Neural cell (in vitro differentiated cells): ENCODE results near the gene PLCXD3. TPM values are rescaled to one million over a fixed set of nuclear protein-coding genes. Genes with fewer than 3 reads are reported as not detected.

ENCODE experiments used
- H2AFZ ChIP-seq: fragments of 200-600, 300-800 bp; sonication (generic), shearing (Covaris generic); 2 replicates; pipeline ENCODE4 v1.6.0; 2014; ENCODE audit warnings: low read depth, mild to moderate bottlenecking, antibody characterized with exemption, low read length, moderate library complexity
- H3F3A ChIP-seq: fragments of 200-600 bp; shearing (Covaris generic); 2 replicates; pipeline ENCODE4 v1.6.1; 2016; ENCODE audit warnings: mild to moderate bottlenecking, moderate library complexity, mixed read lengths, antibody characterized with exemption, low read length; ENCODE audit not compliant: insufficient read depth, poor library complexity, severe bottlenecking
- H3K27ac ChIP-seq: fragments of 200-600, 300-800 bp; sonication (generic), shearing (Covaris generic); 2 replicates; pipeline ENCODE4 v1.5.1; 2014; ENCODE audit warnings: mild to moderate bottlenecking, low read length, moderate library complexity
- H3K27me3 ChIP-seq: fragments of 300-800, 200-600 bp; sonication (generic), shearing (Covaris generic); 2 replicates; pipeline ENCODE4 v1.6.0; 2014; ENCODE audit warnings: mild to moderate bottlenecking, low read depth, low read length, moderate library complexity; ENCODE audit not compliant: insufficient read depth
- H3K36me3 ChIP-seq: fragments of 300-800, 200-600 bp; sonication (generic), shearing (Covaris generic); 2 replicates; pipeline ENCODE4 v1.5.1; 2014; ENCODE audit warnings: mild to moderate bottlenecking, antibody characterized with exemption, low read length, moderate library complexity; ENCODE audit not compliant: insufficient read depth
- H3K4me2 ChIP-seq: fragments of 300-800, 200-600 bp; sonication (generic), shearing (Covaris generic); 2 replicates; pipeline ENCODE4 v1.6.0; 2014; ENCODE audit warnings: mild to moderate bottlenecking, low read length
- H3K4me3 ChIP-seq: fragments of 300-800, 200-600 bp; sonication (generic), shearing (Covaris generic); 2 replicates; pipeline ENCODE4 v1.5.1; 2014; ENCODE audit warnings: mild to moderate bottlenecking, low read length, moderate library complexity
- H3K79me2 ChIP-seq: fragments of 200-600 bp; shearing (Covaris generic); replicated peaks from 2 replicates; pipeline ENCODE4 v1.6.0; 2014; ENCODE audit warnings: mild to moderate bottlenecking, low read length, moderate library complexity; ENCODE audit not compliant: insufficient read depth
- H3K9ac ChIP-seq: fragments of 300-800, 200-600 bp; sonication (generic), shearing (Covaris generic); 2 replicates; pipeline ENCODE4 v1.6.1; 2016; ENCODE audit warnings: mild to moderate bottlenecking, low read length, mixed read lengths
- H3K9me2 ChIP-seq: fragments of 200-600 bp; shearing (Covaris generic); 2 replicates; pipeline ENCODE4 v1.6.1; 2016; ENCODE audit warnings: mild to moderate bottlenecking, low read length, mixed read lengths; ENCODE audit not compliant: insufficient read depth
- H3K9me3 ChIP-seq: fragments of 200-600, 300-800 bp; sonication (generic), shearing (Covaris generic); 2 replicates; pipeline ENCODE4 v1.6.1; 2016; ENCODE audit warnings: mild to moderate bottlenecking, mixed run types, low read length, moderate library complexity, mixed read lengths
- H4K20me1 ChIP-seq: fragments of 200-600 bp; shearing (Covaris generic); 2 replicates; pipeline ENCODE4 v1.6.1; 2016; ENCODE audit warnings: mild to moderate bottlenecking, mixed run types; ENCODE audit not compliant: insufficient read depth
- CTCF ChIP-seq: fragments of 450-650 bp; IDR thresholded peaks from 2 replicates; pipeline ENCODE4 v1.5.1; 2014; ENCODE audit warnings: antibody characterized with exemption, mild to moderate bottlenecking, moderate library complexity; ENCODE audit not compliant: poor library complexity, severe bottlenecking
- EP300 ChIP-seq: fragments of 450-650 bp; conservative IDR thresholded peaks from 2 replicates; pipeline ENCODE4 v1.6.1; 2014; ENCODE audit warnings: antibody characterized with exemption, mild to moderate bottlenecking, moderate library complexity; ENCODE audit not compliant: poor library complexity, severe bottlenecking
- EZH2 ChIP-seq: fragments of 200-600, 300-800 bp; shearing (Covaris generic), sonication (generic); IDR thresholded peaks from 2 replicates; pipeline ENCODE4 v1.6.1; 2014; ENCODE audit warnings: antibody characterized with exemption, low read length, borderline replicate concordance, mild to moderate bottlenecking; ENCODE audit not compliant: insufficient read depth, poor library complexity, severe bottlenecking
- MXI1 ChIP-seq: fragments of 450-650 bp; conservative IDR thresholded peaks from 2 replicates; pipeline ENCODE4 v1.6.1; 2014; ENCODE audit warnings: antibody characterized with exemption, mild to moderate bottlenecking; ENCODE audit not compliant: poor library complexity, severe bottlenecking
- POLR2AphosphoS5 ChIP-seq: IDR thresholded peaks from 2 replicates; pipeline ENCODE4 v1.6.1; 2012
- RAD21 ChIP-seq: fragments of 450-650 bp; conservative IDR thresholded peaks from 2 replicates; pipeline ENCODE4 v1.6.1; 2014; ENCODE audit warnings: antibody characterized with exemption, mild to moderate bottlenecking, moderate library complexity
- REST ChIP-seq: IDR thresholded peaks from 2 replicates; pipeline ENCODE4 v1.6.1; 2012; ENCODE audit warnings: borderline replicate concordance
- SMC3 ChIP-seq: fragments of 450-650 bp; conservative IDR thresholded peaks from 2 replicates; pipeline ENCODE4 v1.6.1; 2014; ENCODE audit warnings: antibody characterized with exemption, mild to moderate bottlenecking, moderate library complexity; ENCODE audit not compliant: poor library complexity
- TAF1 ChIP-seq: IDR thresholded peaks from 2 replicates; pipeline ENCODE4 v1.6.1; 2012; ENCODE audit warnings: low read depth
- polyA plus RNA-seq: library from polyadenylated mRNA; depleted of rRNA; stranded (reverse); fragments of >200 nt; gene quantifications from 2 replicates; pipeline ENCODE4 v1.2.3, GENCODE V29; 2014

Gene PLCXD3
- polyA plus RNA-seq, 1 donor from 2014 or later: 6.6 TPM

DNA sequence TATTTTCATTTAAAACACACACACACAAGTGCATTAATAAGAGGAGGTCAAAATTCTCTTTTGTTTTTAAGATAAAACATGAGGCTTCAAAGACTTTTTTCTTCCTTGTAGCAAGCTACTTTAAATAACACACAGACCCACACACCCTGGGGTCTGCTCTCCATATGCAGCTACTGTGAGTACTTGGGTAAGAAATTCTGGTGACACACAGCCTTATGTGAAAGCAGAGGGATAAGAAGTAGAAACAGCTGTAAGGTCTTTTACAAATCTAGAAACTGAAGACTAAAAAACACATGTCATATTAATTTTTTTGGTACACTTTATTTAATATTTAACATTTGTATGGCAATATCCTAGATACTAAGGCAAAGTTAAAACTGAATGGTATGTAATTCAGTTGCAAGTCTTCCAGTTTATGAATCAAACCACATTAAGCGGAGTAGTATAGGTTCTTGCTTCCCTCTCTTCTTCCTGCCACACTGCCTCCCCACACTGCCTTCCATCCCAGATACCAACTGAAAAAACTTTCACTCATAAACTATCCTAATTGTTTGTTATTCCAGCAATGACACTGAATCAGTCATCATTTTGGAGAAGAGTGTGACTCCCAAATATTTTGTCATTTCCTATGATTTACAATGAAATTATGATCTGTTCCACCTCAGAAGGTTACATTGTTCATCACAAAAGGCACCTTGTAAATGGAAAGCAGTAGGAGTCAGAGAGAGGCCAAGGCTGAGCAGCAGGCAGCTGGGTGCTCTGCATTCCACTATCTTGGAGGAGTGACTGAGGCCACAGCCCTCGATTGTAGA lies 92.0 kb downstream of the PLCXD3 start:
- Histone ChIP-seq H3K36me3 (no peaks in the 10 kb centered on the region), H3K27me3 (no peaks in the 10 kb centered on the region), H3K4me2 (no peak overlapping the region), H4K20me1 (no peaks in the 10 kb centered on the region), H3K9me2 (peaks cover 3% of the 10 kb centered on the region), H3K9ac (no peak overlapping the region), H2AFZ (no peak overlapping the region), H3K79me2 (no peaks in the 10 kb centered on the region), H3F3A (peaks cover 7% of the 10 kb centered on the region), H3K27ac (no peak overlapping the region), H3K4me3 (no peak overlapping the region), H3K9me3 (no peaks in the 10 kb centered on the region)
- TF ChIP-seq SMC3: no peak
- no peak for TF ChIP-seq EP300
- no peak for TF ChIP-seq EZH2
- TF ChIP-seq MXI1: no peak
- TF ChIP-seq CTCF: no peak
- TF ChIP-seq POLR2AphosphoS5: no peak
- no peak for TF ChIP-seq RAD21
- no peak for TF ChIP-seq REST
- no peak for TF ChIP-seq TAF1

- Histone ChIP-seq H3K9me2 (peaks cover 3% of the 10 kb centered on the region), H3K79me2 (no peaks in the 10 kb centered on the region), H3K27ac (no peak overlapping the region), H2AFZ (no peak overlapping the region), H3K27me3 (no peaks in the 10 kb centered on the region), H3K9me3 (no peaks in the 10 kb centered on the region), H4K20me1 (no peaks in the 10 kb centered on the region), H3K9ac (no peak overlapping the region), H3K4me2 (no peak overlapping the region), H3F3A (peaks cover 7% of the 10 kb centered on the region), H3K36me3 (no peaks in the 10 kb centered on the region), H3K4me3 (no peak overlapping the region)
- TF ChIP-seq POLR2AphosphoS5 (no peak), SMC3 (no peak), EZH2 (no peak), RAD21 (no peak), MXI1 (no peak), TAF1 (no peak), EP300 (no peak), CTCF (no peak), REST (no peak)
Measured at GRCh38 chr5:41416336-41416735, 94.1 kb downstream of the PLCXD3 start.
